T-helper 22 cell (primary cell): ENCODE data around the gene MEGF8.

Source experiments
- DNase-seq: peaks from one replicate; pipeline ENCODE4 v3.0.0-alpha.2; 2020; ENCODE audit warnings: low read depth

MEGF8 gene

GRCh38 chr19:42286349-42287016 is 39.0 kb upstream of the MEGF8 start:
- no peak for DNase-seq

GRCh38 chr19:42287017-42287826 is 38.2 kb upstream of the MEGF8 start:
- no peak for DNase-seq

DNA sequence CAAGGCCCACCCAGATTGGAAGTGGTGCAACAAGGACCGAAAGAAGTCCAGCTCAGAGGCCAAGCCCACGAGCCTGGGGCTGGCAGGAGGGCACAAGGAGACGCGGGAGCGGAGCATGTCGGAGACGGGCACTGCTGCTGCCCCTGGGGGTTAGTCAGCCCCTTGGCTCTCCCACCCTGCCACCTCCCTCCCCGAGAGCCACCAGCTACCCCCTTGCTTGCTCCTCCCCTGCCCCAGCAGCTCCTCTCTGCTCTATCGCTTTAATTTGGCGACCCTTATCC is 37.7 kb upstream of the MEGF8 start:
- DNase-seq, result no peak

DNA sequence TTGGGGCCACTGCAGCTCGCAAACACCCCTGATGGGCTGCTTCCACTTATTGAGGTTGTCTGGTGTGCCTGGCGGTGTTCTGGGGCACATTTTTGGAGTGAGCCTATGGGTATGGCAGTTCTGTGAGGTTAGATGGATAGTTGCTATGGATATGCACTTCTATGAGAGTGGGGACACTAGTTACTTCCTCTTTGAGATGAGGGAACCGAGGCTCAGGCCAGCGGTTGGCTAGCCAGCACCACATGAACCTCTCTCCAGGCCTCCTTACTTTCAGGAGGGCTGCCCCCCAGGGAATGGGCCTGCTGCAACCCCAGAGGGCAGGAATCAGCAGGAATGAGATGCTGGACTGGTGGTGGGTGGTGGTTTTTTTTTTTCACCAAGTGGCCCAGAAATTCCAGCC is 37.0 kb upstream of the MEGF8 start:
- DNase-seq, result no peak

DNA sequence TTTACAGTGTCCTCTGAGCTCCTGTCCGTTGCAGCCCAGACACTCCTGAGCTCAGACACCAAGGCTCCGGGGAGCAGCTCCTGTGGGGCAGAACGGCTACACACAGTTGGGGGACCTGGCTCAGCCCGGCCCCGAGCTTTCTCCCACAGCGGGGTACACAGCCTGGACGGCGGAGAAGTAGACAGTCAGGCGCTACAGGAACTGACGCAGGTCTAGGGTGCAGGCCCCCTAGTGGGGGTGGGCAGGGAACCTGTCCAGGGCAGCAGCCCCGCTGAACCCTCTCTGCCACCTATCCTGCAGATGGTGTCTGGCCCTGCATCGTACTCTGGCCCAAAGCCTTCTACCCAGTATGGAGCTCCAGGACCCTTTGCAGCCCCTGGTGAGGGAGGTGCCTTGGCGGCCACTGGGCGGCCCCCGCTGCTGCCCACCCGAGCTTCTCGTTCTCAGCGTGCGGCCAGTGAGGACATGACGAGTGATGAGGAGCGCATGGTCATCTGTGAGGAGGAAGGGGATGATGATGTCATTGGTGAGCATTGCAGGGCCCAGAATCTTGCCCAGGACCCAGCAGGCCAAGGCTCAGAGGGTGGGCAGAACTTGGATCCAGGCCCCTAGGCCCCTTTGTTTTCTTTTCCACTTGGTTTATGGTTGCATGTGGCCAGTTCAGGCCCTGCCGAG is 36.4 kb upstream of the MEGF8 start:
- no peak for DNase-seq

GRCh38 chr19:42289556-42290041 is 35.8 kb upstream of the MEGF8 start:
- no peak for DNase-seq

DNA sequence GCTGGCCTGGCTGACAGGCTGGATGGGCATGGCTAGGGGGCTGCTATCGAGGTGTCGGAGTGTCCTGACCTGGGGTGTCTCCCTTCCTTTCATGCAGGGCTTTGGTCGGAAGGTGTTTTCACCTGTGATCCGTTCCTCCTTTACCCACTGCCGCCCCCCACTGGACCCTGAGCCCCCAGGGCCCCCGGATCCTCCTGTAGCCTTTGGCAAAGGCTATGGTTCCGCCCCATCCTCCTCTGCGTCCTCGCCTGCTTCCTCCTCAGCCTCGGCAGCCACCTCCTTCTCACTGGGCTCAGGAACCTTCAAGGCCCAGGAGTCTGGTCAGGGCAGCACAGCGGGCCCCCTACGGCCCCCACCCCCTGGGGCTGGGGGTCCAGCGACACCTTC is 35.3 kb upstream of the MEGF8 start:
- DNase-seq, result no peak

GRCh38 chr19:42290523-42291434 is 34.7 kb upstream of the MEGF8 start:
- no peak for DNase-seq

GRCh38 chr19:42291435-42291810 is 34.0 kb upstream of the MEGF8 start:
- DNase-seq, result no peak

DNA sequence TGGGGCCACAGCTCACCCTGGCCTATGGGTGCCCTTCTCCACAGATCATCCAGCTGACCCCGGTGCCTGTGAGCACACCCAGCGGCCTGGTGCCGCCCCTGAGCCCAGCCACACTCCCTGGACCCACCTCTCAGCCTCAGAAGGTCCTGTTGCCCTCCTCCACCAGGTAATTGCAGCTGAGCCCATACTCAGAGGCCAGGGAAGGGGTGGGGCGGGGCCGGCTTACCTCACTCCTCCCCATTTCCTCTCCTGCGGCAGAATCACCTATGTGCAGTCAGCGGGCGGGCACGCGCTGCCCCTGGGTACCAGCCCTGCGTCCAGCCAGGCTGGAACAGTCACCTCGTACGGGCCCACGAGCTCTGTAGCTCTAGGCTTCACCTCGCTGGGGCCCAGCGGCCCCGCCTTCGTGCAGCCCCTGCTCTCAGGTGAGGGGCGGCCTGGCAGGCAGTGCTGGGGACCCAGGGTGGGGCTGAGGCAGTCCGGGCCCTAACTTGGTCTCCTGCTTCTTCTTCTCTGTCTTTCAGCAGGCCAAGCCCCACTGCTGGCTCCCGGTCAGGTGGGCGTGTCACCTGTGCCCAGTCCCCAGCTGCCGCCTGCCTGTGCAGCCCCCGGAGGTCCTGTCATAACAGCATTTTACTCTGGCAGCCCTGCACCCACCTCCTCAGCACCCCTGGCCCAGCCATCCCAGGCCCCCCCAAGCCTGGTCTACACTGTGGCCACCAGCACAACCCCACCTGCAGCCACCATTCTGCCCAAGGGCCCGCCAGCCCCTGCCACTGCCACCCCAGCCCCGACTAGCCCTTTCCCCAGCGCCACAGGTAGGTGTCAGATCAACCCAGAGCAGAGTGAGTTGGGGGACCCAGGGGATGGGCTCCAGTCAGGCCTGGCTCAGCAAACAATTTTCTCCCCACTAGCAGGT is 33.1 kb upstream of the MEGF8 start:
- no peak for DNase-seq

- no peak for DNase-seq
These were observed 32.5 kb upstream of the MEGF8 start for GRCh38 chr19:42292963-42293362.

DNA sequence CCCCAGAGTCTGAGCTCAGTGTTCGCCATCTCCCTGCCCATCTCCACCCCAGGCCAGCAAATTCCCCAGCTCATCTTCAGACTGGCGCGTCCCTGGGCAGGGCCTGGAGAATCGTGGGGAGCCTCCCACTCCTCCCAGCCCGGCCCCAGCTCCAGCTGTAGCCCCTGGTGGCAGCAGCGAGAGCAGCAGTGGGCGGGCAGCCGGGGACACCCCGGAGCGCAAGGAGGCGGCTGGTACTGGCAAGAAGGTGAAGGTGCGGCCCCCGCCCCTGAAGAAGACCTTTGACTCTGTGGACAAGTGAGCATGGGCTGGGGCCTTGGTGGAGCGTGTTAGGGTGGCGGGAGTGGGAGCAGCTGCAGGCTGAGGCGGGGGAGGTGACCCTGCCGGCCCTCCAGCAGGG is 31.9 kb upstream of the MEGF8 start:
- no peak for DNase-seq

DNA sequence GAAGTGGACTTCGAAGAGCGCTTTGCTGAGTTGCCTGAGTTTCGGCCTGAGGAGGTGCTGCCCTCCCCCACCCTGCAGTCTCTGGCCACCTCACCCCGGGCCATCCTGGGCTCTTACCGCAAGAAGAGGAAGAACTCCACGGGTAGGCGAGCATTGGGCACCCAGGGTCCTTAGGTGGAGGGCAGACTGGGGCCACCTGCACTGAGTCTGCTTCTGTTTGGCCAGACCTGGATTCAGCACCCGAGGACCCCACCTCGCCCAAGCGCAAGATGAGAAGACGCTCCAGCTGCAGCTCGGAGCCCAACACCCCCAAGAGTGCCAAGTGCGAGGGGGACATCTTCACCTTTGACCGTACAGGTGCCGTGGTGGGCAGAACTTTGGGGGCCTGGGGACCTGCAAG is 31.5 kb upstream of the MEGF8 start:
- no peak for DNase-seq

DNA sequence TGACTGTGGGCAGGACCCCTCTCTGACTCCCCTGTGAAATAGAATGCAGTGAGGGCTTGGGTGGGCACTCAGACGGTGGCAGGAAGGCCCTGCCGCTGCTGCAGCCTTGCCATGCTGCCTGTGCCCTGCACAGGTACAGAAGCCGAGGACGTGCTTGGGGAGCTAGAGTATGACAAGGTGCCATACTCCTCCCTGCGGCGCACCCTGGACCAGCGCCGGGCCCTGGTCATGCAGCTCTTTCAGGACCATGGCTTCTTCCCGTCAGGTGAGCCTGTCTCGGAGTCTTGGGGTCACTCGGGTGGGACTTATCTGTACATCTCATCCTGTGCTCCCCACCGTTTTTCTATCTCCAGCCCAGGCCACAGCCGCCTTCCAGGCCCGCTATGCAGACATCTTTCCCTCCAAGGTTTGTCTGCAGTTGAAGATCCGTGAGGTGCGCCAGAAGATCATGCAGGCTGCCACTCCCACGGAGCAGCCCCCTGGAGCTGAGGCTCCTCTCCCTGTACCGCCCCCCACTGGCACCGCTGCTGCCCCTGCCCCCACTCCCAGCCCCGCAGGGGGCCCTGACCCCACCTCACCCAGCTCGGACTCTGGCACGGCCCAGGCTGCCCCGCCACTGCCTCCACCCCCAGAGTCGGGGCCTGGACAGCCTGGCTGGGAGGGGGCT is 30.8 kb upstream of the MEGF8 start:
- no peak for DNase-seq

GRCh38 chr19:42295342-42295741 is 30.1 kb upstream of the MEGF8 start:
- no peak for DNase-seq

DNA sequence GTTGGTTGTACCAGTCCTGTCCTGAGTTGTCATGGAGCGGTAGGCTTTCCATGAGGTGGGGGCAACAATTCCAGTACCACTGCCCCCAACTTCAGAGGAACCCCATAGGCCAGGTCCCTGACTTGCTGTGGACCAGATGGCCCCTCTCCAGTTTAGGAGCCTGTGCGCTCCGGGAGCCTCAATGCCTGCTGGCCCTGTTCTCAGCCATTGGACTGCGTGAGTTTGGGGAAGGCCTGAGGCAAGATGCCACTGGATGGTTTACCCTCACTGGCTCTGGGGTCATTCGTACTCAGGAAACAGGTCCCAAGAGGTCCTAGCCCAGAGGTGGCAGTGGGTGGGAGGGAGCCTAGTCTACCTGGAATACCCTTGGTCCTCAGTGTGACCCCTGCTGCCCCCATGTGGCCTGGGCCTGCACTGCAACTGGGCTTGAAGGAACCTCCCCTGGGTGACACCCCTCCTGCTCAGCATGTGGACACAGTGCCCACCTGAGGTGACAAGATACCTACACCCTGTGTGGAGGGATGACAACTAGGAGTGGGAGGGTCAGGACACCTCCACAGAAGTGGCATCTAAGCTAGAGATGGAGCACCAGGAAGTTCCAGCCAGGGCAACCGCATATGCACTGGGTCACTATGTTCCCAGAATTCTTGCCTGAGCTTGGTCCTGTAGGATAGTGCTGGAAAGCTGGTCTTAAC is 29.5 kb upstream of the MEGF8 start:
- peak; percentile 63 for DNase-seq

DNA sequence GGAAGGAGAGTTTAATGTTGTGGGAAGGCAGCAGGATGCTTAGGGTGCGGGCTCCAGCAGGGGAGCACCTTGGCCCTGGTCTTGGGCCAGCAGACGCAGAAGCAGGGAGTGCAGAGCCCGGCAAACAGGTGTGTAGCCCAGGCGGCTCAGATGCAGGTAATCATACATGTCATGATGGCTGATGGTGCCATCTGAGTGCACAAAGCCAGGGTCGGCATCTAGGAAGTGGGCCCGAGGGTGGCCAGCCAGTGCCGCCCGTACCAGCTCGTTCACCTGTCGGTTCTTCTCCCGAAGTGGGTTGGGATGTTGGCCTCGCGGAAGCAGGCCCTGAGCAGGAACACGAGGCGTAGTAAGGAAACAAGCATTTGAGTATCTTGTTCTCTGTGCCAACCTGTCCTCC is 28.4 kb upstream of the MEGF8 start:
- no peak for DNase-seq

- DNase-seq, result no peak
These were observed 23.7 kb upstream of the MEGF8 start, which contains the start of gene PRR19 for GRCh38 chr19:42301646-42302203. TSS of gene PRR19 (plus strand) at chr19:42302132. CDS start at chr19:42309585, 7,453 bp downstream.

DNA sequence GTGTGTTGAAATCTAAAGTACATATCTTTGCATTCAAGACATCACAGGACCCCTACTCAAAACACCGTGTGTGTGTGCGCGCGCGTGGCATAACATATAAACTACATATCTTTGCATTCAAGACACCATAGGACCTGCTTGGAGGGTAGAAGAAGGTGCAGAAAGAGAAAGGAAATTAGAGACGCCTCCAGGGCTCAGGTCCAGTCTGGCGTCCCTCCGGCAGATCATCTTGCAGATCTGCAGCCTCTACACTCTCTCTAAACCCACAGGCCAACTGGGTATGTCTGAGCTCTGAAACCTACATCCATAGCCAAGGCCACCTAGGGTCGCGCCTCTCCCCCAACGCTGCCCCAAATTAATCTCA is 22.4 kb upstream of the MEGF8 start:
- no peak for DNase-seq

GRCh38 chr19:42303876-42304275 is 21.6 kb upstream of the MEGF8 start:
- no peak for DNase-seq
